HG02943 (cell line): ENCODE measurements around the gene RELN.
"Not testable (repeated sequence)": the region's sequence is repeated elsewhere in the genome, so short reads cannot be mapped to it uniquely, and the experiment has no call there.

ENCODE experiments used
- ATAC-seq: cut with Tn5 transposase; IDR thresholded peaks from one replicate; pipeline ENCODE4 v1.9.1; 2021; ENCODE audit warnings: mild to moderate bottlenecking, low read depth, moderate library complexity; ENCODE audit not compliant: unreplicated experiment

RELN gene

DNA sequence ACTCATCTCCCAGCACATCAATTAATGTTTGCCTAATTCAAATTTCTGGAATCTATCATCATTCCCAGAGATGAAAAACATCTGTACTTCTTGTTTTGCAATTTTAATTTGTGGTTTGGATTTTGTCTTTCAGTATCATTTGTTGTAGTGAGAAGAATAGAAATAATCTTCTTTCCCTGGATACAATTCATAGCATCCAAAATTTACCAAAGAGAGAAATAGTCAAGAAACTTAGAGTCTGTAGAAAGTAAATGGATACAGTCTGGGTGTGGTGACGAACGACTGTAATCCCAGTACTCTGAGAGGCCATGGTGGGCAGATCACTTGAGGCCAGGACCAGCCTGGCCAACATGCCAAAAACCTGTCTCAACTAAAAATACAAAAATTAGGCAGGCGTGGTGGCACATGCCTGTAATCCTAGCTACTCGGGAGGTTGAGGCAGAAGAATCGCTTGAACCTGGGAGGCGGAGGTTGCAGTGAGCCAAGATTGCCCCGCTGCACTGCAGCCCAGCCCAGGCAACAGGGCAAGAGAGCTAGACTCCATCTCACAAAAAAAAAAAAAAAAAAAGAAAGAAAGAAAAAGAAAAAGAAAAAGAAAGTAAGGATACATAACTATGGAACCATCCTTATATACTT, 193.0 kb downstream of the RELN start:
- ATAC-seq, result no peak

DNA sequence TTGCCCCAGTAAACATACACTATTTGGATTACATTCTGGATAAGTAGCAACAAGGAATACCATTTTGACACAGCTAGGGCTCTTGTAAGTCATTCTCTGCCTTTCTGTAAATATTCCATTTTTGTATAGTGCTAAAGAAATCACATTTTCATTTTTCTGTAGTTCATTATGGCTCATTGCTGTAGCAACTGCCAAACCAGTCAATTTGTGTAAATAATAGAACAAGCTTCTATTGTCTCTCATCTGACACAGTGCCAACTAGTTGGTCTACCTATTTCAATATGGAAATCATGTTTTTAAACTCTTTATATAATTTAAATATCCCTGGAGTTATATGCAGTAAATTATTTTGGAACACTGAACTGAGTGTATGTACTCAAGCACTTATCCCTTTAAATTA, 193.7 kb downstream of the RELN start:
- no peak for ATAC-seq

DNA sequence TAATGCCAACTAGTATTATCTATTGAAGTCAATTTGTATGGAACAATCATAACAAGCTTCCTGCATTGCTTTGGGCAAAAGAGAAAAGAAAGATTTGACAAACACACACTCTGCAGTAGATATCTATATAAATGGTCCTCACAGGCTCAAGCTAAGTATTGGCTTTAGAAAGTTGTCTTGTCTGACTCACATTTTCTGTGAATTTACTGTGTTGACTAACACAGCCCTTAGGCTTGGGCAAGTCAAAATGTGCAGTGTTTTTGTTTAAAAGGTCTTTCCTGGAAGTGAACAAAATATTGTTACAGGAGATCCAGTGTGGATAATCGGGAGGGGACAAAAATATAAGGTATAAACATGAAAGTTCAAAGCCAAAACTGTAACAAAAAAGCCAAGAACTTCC, 194.4 kb downstream of the RELN start:
- ATAC-seq, result no peak

DNA sequence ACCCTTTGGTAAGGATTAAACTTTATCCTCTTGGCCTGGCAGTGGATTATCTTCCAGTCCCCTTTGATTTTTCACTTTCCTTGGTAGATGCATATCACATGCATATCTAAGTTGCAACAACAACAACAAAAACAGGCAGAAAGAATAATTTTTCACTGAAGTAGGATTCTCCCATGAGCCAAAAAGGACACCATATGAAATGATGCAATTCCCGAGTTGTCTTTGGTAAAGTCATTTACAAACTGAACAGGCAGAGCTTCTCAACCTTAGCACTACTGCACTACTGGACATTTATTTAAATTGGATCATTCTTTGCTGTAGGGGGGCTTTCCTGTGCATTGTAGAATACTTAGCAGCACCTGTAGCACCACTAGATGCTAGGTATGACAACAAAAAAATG, 195.0 kb downstream of the RELN start:
- ATAC-seq, result no peak

DNA sequence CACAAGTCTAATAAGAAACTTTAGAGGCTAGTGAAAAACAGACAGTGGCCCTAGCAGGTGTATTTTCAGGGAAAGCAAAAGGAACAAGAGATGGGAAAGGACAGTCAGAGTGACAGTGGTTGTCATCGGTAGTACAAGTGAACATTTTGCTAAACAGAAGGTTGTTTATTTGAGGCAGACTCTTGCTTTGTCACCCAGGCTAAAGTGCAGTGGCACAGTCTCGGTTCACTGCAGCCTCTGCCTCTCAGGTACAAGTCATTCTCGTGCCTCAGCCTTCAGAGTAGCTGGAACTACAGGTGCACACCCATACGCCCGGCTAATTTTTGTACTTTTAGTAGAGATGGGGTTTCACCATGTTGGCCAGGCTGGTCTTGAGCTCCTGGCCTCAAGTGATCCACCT, 195.8 kb downstream of the RELN start:
- no peak for ATAC-seq

DNA sequence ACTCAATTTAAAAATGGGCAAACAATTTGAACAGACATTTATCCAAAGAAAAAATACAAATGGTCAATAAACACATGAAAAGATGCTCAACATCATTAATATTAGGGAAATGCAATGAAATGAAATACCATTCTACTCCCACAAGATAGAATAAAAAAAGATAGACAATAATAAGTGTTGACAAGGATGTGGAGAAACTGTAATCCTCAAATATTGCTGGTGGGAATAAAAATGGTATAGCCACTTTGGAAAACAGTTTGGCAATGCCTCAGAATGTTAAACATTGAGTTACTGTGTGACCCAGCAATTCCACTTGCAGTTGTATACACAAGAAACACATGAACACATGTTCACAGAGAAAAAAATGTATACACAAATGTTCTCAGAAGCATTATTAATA, 197.6 kb downstream of the RELN start:
- no peak for ATAC-seq

DNA sequence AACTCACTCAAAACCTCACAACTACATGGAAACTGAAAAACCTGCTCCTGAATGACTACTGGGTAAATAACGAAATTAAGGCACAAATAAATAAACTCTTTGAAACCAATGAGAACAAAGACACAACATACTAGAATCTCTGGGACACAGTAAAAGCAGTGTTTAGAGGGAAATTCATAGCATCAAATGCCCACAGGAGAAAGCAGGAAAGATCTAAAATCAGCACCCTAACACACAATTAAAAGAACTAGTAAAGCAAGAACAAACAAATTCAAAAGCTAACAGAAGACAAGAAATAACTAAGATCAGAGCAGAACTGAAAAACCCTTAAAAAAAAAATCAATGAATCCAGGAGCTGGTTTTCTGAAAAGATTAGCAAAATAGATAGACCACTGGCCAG, 202.4 kb downstream of the RELN start:
- not testable (repeated sequence) for ATAC-seq

DNA sequence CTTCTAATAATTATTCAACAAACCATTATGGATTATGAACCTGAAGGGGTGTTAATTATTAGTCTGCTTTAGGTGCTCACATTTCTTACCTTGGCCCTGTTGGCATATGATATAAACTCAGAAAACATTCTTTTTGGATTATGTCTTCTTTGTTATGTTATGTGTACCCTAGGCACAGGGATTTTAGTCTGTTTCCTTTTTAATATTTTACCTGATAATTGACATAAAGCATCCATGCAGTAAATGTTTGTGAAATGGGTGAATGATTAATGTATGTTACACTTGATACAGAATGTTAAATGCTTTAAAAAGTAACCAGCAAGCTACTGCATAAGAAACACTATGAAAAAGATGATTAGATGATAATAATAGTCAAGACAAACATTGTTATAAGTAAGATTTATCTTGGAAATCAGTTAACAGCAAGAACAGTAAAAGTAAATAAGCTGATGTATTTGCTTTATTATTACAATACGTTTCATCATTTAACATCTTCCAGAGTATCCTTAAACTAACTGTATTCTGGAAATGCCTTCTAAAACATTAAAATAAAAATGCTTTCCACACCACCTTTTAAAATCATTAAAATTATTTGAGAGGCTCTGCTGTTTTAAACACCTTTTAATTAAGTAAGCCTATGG, 204.7 kb downstream of the RELN start:
- ATAC-seq, result no peak

DNA sequence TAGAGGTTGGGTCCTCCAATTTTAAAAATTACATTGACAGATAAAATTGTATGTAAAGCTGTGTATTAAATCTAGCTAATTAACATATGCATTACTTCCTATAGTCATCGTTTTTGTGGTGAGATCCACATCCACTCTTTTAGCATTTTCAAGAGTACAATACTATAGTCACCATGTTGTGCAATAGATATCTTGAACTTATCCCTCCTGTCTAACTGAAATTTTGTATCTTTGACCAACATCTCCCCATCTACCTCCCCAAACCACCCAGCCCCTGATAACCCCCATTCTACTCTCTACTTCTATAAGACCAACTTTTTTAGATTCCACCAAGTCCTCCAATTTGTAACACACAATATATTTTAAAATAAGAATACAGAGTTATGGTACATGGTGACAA, 208.0 kb downstream of the RELN start:
- ATAC-seq, result no peak

DNA sequence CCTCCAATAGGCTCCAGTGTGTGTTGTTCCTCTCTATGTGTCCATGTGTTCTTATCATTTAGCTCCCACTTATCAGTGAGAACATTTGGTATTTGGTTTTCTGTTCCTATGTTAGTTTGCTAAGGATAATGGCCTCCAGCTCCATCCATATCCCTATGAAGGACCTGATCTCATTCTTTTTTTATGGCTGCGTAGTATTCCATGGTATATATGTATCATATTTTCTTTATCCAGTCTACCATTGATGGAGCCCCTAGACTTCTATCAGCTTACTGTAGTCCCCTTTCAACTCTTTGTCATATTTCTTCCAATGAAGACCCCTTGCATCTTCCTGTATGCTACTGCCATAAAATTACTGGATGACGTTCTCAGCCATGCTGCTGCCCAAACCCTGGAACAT, 208.9 kb downstream of the RELN start:
- not testable (repeated sequence) for ATAC-seq

DNA sequence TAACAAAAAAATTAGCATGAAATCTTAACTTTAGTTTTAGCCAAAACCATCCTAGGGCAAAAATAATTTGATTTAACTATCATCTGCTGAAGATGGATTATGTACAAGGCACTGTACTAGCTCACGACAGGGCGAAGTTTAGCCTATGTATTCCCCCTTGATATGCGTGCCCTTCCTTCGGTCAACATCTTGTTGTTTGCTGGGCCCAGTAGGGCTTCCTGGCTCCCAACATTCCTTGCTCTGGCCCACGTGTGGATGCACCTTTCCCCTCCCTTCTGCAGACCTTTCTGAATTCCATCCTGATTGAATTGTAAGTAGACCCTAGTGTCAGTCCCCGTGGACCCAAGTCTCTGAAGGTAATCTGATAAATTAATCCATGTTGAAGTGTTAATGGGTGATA, 212.0 kb downstream of the RELN start:
- no peak for ATAC-seq

DNA sequence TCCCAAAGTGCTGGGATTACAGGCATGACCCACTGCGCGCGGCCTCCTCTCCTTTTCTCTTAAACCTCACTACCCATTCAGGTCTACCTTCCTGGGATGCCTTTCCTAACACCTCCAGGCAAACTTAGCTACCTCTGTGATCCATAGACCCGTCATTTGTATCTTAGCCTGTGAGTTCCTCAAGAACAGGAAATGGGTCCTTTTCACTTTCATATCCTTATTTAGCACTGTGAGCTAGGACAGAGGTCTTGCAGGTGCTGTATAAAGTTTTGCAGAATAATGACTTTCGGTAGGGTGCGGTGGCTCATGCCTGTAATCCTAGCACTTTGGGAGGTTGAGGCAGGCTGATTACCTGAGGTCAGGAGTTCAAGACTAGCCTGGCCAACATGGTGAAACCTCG, 215.7 kb downstream of the RELN start:
- ATAC-seq, result no peak

DNA sequence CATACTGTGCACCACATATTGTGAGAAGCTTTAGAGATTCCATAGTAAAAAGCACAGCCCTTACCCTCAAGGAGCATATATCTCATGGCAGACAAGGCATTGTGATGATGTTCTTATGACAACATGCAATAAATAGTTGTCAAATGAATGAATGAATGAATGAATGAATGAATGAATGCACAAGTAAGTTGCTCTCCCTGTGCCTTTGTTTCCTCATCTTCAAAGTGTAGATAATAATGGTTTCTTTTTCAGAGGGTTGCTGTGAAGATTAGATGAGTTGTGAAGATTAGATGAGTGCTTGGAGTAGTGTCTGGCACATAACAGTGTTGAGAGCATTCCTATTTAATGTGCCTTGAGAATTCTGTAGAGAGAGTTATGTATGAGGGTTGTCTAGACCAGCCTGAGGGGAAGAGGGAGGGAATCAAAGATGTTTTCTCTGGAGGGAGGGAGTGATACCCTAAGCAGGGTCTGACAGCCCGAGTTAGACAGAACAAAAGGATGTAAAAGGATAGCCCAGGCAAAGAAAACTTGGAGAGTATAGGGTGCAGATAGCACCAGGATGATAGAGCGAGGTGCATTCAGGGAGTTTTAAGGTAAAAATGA, 217.2 kb downstream of the RELN start:
- no peak for ATAC-seq

DNA sequence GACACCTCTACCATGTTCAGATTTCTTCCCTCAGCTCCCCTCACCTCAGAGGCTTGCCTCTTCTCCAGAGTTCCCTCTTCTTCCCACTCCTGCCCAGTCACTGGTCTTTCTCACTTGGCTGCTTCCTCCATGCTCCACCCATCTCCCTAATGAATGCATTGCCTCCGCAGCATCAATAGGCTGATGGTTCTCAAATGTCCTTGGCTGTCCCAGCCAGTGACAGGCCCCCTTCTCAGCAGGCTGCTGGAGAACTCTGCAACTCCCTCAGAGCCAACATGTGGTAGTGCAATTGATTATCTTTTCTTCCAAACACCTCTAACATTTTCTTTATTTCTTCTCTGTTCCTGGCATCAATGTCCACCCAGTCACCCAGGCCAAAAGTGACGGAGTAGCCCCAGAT, 218.2 kb downstream of the RELN start:
- ATAC-seq, result no peak

DNA sequence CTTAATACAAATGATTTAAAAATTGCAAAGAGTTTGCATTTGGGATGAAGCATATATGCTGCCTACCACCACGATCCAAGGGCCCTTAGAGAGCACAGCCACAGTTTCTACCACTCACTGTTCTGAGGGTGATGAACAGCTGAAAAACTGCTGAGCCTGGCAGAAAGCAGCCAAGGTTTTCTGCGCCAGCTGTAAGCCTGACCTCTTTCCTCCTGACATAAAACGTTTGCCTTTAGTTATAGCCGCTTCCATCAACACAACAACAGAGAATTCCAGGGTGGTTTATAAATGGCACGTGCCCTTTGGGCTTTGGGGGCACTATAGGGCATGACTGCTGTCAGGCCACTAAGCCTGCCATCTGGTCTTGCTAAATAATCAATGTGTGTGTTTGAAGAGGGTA, 222.8 kb downstream of the RELN start:
- ATAC-seq, result no peak

DNA sequence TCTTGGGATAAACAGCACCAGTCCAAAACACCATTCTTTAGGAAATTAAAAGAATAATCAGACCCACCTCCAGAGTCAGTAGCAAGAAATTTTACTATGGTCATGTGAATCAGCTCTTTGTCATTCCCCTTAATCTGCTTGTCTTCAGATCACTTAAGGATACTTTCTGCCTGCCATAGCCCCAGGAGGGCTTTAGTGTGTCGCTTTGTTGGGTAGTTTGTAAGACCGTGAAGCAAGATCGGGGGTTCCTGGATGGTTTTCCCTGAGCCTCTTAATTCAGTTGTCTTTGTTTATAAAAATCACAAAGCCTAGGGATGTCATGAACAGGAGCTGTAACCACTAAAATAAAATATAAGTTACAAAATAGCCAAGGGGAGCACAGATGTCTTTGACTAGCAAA, 223.6 kb downstream of the RELN start:
- no peak for ATAC-seq

DNA sequence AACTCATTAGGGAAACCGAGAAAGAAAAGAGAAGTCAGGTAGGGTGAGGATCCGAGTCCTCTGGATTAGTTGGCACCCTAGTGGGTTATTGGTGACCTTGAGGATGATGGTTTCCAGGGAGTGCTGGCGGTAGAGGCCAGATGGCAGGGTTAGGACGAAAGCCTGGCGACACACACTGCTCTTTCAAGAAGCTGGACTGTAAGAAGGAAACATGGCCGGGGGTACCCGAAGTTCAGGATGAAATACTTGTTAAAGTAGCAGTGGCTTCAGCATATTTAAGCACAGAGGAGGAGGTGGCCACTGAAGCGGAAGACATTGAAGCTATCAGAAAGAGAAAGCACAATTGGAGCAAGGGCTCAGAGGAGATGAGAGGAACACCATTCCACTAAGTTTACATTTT, 224.6 kb downstream of the RELN start:
- ATAC-seq, result no peak

DNA sequence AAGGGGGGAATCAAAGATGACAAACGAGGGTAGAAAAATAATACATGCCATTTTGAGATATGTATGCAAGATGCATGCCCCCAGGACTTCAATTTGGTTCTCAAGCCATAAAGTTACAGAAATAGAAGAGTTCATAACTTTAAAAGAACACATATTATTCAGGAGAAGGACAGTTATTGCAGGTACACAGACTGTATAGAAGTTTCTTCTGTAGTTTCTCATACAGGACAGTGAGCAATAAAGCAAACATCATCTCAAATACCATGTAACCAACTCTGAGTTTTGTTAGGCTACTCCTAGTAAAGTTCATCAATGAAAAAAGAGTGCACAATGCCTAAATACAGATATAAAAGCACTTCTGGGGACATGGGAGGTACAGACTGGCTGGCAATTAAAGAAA, 226.6 kb downstream of the RELN start:
- no peak for ATAC-seq

DNA sequence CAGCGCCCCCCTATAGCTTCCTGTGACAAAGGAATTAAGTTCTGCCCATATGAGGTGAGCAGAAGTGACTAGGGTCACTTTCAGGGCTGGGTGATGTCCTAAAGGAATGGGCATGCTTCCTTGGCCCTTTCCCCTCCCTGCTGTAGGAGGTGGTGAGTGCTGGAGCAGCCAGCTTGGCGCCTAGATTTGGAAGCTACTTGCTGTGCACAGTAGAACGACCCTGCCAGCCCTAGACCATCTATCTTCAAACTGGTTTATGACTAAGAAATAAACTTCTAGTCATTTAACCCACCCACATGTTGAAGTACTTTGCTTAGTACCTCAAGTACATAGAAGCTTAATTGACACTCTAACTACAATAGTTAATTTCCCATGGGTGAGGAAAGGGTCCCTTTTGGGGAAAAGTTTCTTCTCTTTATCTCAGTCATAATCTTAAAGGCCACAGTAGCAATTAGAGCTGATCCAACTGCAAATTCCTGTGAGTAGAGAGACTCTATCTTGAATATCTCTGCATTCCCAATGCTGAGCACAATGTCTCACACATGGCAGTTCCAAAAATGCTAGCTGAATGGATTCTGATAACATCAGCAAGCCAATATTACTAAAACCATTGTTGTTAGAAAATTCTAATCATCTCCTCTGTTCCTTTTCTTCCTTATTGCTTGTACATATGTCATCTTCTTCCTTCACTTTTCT, 227.2 kb downstream of the RELN start:
- no peak for ATAC-seq

DNA sequence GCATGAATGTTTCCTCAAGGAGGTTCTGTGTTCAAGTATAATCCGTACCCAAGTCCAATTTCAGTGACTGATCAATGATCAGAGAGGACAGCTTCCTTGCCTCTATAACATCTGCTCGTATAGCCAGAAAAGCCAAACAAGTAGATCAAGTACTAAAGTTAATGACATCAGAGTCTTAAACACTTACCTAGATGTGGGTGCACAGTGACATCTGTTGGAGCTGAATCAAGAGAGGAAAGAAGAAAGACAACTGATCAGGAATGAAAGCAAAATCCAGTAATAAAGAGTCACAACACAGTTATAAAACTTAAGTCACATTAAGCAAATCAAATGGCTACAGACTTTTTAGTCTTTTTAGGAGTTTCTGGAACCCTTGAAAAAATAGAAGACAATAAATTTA, 236.5 kb downstream of the RELN start:
- no peak for ATAC-seq

DNA sequence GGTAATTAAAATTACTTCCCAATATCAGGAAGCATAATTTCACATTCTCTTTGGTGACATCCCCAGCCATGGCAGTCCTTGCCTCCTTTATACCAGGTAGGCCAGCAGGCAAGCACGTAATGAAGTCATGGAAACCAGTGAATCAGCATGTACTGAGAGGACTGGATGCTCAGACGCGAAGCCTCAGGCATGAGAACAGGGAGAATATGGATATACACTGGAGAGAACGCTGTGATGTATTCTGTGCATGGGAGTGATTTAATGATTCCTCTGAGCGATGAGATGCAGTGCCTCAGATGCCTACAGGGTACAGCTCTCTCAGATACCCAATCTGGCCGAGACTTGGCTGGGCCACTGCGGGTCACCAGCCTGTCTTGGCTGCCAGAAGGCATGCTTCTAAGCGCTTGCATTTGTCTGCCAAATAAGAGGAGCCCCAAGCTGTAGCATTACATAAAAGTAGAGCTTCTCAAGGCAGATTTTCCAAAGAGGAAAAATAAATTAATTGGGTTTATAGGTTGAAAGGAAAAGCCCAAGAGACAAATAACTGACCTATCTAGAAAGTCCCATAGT, 238.1 kb downstream of the RELN start:
- no peak for ATAC-seq
